K562 (cell line): ENCODE data around the gene PLA2G3. TPM values are rescaled to one million over a fixed set of nuclear protein-coding genes. Genes with fewer than 3 reads are reported as not detected.
A peak's percentile ranks its signal among the peaks of the same experiment; 100 is the strongest.

ENCODE experiments used
- ATAC-seq: fragments of 200-7000 bp; cut with Tn5 transposase; 3 replicates; pipeline ENCODE4 v1.9.1; 2020; ENCODE audit warnings: moderate library complexity
- BruUV-seq: library from RNA; stranded (reverse); fragments of 400-500 nt; replicated peaks from 2 replicates; lab custom pipeline; 2021; lab: Mats Ljungman, UMichigan
- CTCF ChIA-PET: fragments of 300-600 bp; formaldehyde crosslinking; extraction: SDS; loops from one replicate; lab custom pipeline; 2021; ENCODE audit warnings: low intra/inter-chr PET ratio; lab: Yijun Ruan, JAX
- POLR2A ChIA-PET: fragments of 300-600, 350-650 bp; sonication (Branson Sonifier 250); formaldehyde crosslinking; extraction: SDS; loops from one replicate; lab custom pipeline; 2021; ENCODE audit warnings: antibody characterized with exemption, inconsistent platforms; lab: Yijun Ruan, JAX
- DNase-seq, 4 experiments: peaks; one replicate each; pipeline versions ENCODE4 v3.0.0 to v3.0.0-alpha.2; 2011 to 2018; ENCODE audit warnings: low spot score in 3 of 4, mixed read lengths in 3 of 4; ENCODE audit errors: extremely low read depth in 1 of 4
- FAIRE-seq: peaks from 2 replicates; lab custom pipeline; 2011; peaks lifted over from hg19 to GRCh38; lab: Jason Lieb, UNC
- H2AFZ ChIP-seq: 2 replicates; pipeline ENCODE4 v1.6.0; 2011; ENCODE audit warnings: low read depth, low read length, control low read depth, inconsistent platforms
- H3K27ac ChIP-seq: fragments of 200-600 bp; 3 replicates; pipeline ENCODE4 v1.8.0; 2011; ENCODE audit warnings: low read depth, mild to moderate bottlenecking, control low read depth, inconsistent platforms, low read length, moderate library complexity, mixed read lengths; ENCODE audit errors: extremely low read depth
- H3K27me3 ChIP-seq, 2 experiments: fragments of 300-600 bp in 1 of 2; 2 replicates in 1 of 2; 3 replicates in 1 of 2; pipeline versions ENCODE4 v1.6.0 to v1.8.0; 2011; ENCODE audit warnings: inconsistent platforms in 2 of 2, low read length in 2 of 2, mild to moderate bottlenecking in 1 of 2, mixed read lengths in 1 of 2, moderate library complexity in 1 of 2; ENCODE audit not compliant: control insufficient read depth in 2 of 2, insufficient read depth in 2 of 2
- H3K36me3 ChIP-seq: fragments of 300-600 bp; 3 replicates; pipeline ENCODE4 v1.8.0; 2011; ENCODE audit warnings: mild to moderate bottlenecking, low read length, inconsistent platforms; ENCODE audit not compliant: control insufficient read depth, insufficient read depth
- H3K4me1 ChIP-seq, 2 experiments: fragments of 200-600 bp in 1 of 2; replicated peaks in 1 of 2; 2 replicates in 1 of 2; 3 replicates in 1 of 2; pipeline versions ENCODE4 v1.5.1 to v1.8.0; 2011; ENCODE audit warnings: inconsistent platforms in 2 of 2, low read length in 2 of 2, mild to moderate bottlenecking in 1 of 2, mixed read lengths in 1 of 2, moderate library complexity in 1 of 2; ENCODE audit not compliant: control insufficient read depth in 2 of 2, insufficient read depth in 2 of 2
- H3K4me2 ChIP-seq: 2 replicates; pipeline ENCODE4 v1.6.1; 2011; ENCODE audit warnings: low read length, control low read depth, inconsistent platforms, mixed read lengths; ENCODE audit not compliant: insufficient read depth
- H3K4me3 ChIP-seq: fragments of 200-600 bp; sonication (generic), shearing (Covaris generic); 2 replicates; pipeline ENCODE4 v1.5.1; 2016; ENCODE audit warnings: control low read depth, inconsistent platforms
- H3K79me2 ChIP-seq: fragments of 200-600 bp; 3 replicates; pipeline ENCODE4 v1.8.0; 2011; ENCODE audit warnings: low read length, inconsistent platforms; ENCODE audit not compliant: control insufficient read depth, insufficient read depth
- H3K9ac ChIP-seq, 2 experiments: 2 replicates each; pipeline versions ENCODE4 v1.6.0 to v1.6.1; 2011; ENCODE audit warnings: low read depth in 2 of 2, low read length in 2 of 2, control low read depth in 1 of 2, inconsistent platforms in 1 of 2, mild to moderate bottlenecking in 1 of 2, mixed read lengths in 1 of 2; ENCODE audit not compliant: insufficient read depth in 1 of 2
- H3K9me1 ChIP-seq: one replicate; pipeline ENCODE4 v1.6.0; 2011; ENCODE audit warnings: inconsistent platforms, mild to moderate bottlenecking, low read length, moderate library complexity; ENCODE audit not compliant: control insufficient read depth, insufficient read depth
- H3K9me3 ChIP-seq: replicated peaks from 2 replicates; pipeline ENCODE4 v1.5.1; 2011; ENCODE audit warnings: low read depth, low read length, inconsistent platforms; ENCODE audit not compliant: control insufficient read depth, insufficient read depth
- H4K20me1 ChIP-seq: replicated peaks from 2 replicates; pipeline ENCODE4 v1.6.1; 2011; ENCODE audit warnings: low read length, inconsistent platforms, mixed read lengths; ENCODE audit not compliant: control insufficient read depth, insufficient read depth
- BMI1 ChIP-seq: fragments of 150-350 bp; IDR thresholded peaks from 2 replicates; pipeline ENCODE4 v1.6.1; 2014; ENCODE audit warnings: low read length
- BRF2 ChIP-seq: IDR thresholded peaks from 3 replicates; pipeline ENCODE4 v1.6.1; 2011; ENCODE audit warnings: borderline replicate concordance, mild to moderate bottlenecking; ENCODE audit not compliant: insufficient read length, insufficient read depth
- HDGF ChIP-seq: fragments of 450-650 bp; IDR thresholded peaks from 2 replicates; pipeline ENCODE4 v1.6.1; 2016
- JUN ChIP-seq, 2 experiments: sonication (generic) in 1 of 2; formaldehyde crosslinking in 1 of 2; IDR thresholded peaks; 2 replicates each; pipeline versions ENCODE4 v1.6.1 to v1.8.0; 2012 to 2022; ENCODE audit warnings: borderline replicate concordance in 2 of 2, mild to moderate bottlenecking in 2 of 2, improper control_type of control experiment in 1 of 2, low read depth in 1 of 2, low read length in 1 of 2, missing genetic modification reagents in 1 of 2
- MTA2 ChIP-seq: fragments of 450-650 bp; IDR thresholded peaks from 2 replicates; pipeline ENCODE4 v1.6.1; 2016; ENCODE audit warnings: low read depth
- POLR2A ChIP-seq: fragments of 450-650 bp; conservative IDR thresholded peaks from 2 replicates; pipeline ENCODE4 v1.6.1; 2016
- SP1 ChIP-seq: sonication (generic); formaldehyde crosslinking; IDR thresholded peaks from 2 replicates; pipeline ENCODE4 v1.8.1; 2022; ENCODE audit warnings: mild to moderate bottlenecking, missing genetic modification reagents
- TGIF2 ChIP-seq: sonication (generic); formaldehyde crosslinking; IDR thresholded peaks from 2 replicates; pipeline ENCODE4 v1.8.1; 2022; ENCODE audit warnings: mild to moderate bottlenecking, missing genetic modification reagents, moderate library complexity
- TSHZ1 ChIP-seq: fragments of 250-450 bp; sonication (Bioruptor Pico); IDR thresholded peaks from 2 replicates; pipeline ENCODE4 v1.4.0; 2020; ENCODE audit warnings: mild to moderate bottlenecking, moderate library complexity
- ZKSCAN1 ChIP-seq: fragments of 150-350 bp; IDR thresholded peaks from 2 replicates; pipeline ENCODE4 v1.6.1; 2016; ENCODE audit warnings: low read depth, low read length
- WGBS: fragments of 100-300 bp; shearing (Covaris generic); methylation state at CpG from one replicate; pipeline ENCODE4 v1.1.6; 2016; ENCODE audit warnings: low coverage, mixed read lengths; ENCODE audit not compliant: insufficient coverage; ENCODE audit errors: missing lambda C conversion rate; 5-methylcytosine and 5-hydroxymethylcytosine counted together
- in situ Hi-C: fragments of 300-500 bp; cut with MboI; formaldehyde crosslinking; loops from 4 replicates; pipeline ENCODE4 v1.15.0; 2018; ENCODE audit warnings: inconsistent platforms, mixed read lengths
- intact Hi-C: fragments of 100-400 bp; cut with micrococcal nuclease; formaldehyde crosslinking; loops from 2 replicates; pipeline ENCODE4 v1.14.2; 2022
- polyA plus RNA-seq, 8 experiments: library from polyadenylated mRNA; depleted of rRNA in 4 of 8; stranded (reverse) in 5 of 8; unstranded in 3 of 8; fragments of >200 nt; fragmentation: Nextera tagmentation in 2 of 8; fragmentation: Illumina TruSeq in 1 of 8; extraction: Ambion mirVana in 2 of 8; extraction: Trizol in 1 of 8; gene quantifications; 2 replicates each; pipeline versions ENCODE4 v1.2.1 to v1.2.3, GENCODE V29; 2011 to 2014; ENCODE audit warnings: inconsistent platforms in 1 of 8, missing spikeins in 1 of 8
- total RNA-seq, 7 experiments: library from RNA; depleted of rRNA in 6 of 7; stranded (reverse); fragments of >200 nt in 6 of 7; fragmentation: Illumina TruSeq in 2 of 7; extraction: Trizol in 2 of 7; gene quantifications; 2 replicates each; pipeline versions ENCODE4 v1.2.1 to v1.2.3, GENCODE V29; 2011 to 2021; ENCODE audit warnings: low replicate concordance in 1 of 7
- TF ChIP-seq, protein P1 (sequence below): fragments of 200-800 bp; sonication (Bioruptor generic); IDR thresholded peaks from 2 replicates; pipeline ENCODE4 v1.6.1; 2016; ENCODE audit warnings: missing genetic modification characterization, missing compliant biosample characterization

Gene PLA2G3
- total and polyA plus RNA-seq, 9 of the 15 experiments (the other 6 are each of a cell fraction or from before 2014, with no cell fraction given), result 0.18 to 1.4 (median 0.64) TPM

GRCh38 chr22:31084811-31085492, 55.4 kb downstream of the PLA2G3 start:
- peak overlapping the region; percentile 93 for H3K4me2 ChIP-seq
- H3K9ac ChIP-seq, result peak overlapping the region; percentile 92 to 98
- H3K9me1 ChIP-seq, result peaks cover 5% of the 10 kb centered on the region
- under 1% methylated on average over 31 of the region's 69 CpGs for WGBS
- peaks cover 20% of the 10 kb centered on the region; the same call in 2 of the 3 replicates for H3K36me3 ChIP-seq
- in situ Hi-C loops (loop anchor here (5.0 to 10.0 kb wide), 2 partner anchors 133 to 320 kb away; no protein-coding TSS in a partner anchor), intact Hi-C loops (loop anchor here (2.0 kb wide), 2 partner anchors 116 to 136 kb away; partner anchors contain the start of genes MORC2 and TUG1)
- no peaks in the 10 kb centered on the region for H4K20me1 ChIP-seq
- H3K27me3 ChIP-seq, result no peaks in the 10 kb centered on the region
- ChIA-PET CTCF (interaction anchor here (0.7 to 4.0 kb wide), 3 partner anchors 20 to 137 kb away, joined by 3 to 21 read pairs (median 4); partner anchors contain the start of gene TUG1), POLR2A (interaction anchor here (0.6 to 2.9 kb wide), 10 partner anchors 11 to 238 kb away, joined by 3 to 18 read pairs (median 4); partner anchors contain the start of gene SELENOM)
- peak overlapping the region; percentile 66 for H3K4me3 ChIP-seq
- H3K27ac ChIP-seq, result peak overlapping the region; percentile 98
- ATAC-seq (peak; percentile 85), DNase-seq (peak; percentile 76 to 89 (median 84)), FAIRE-seq (peak; percentile 44)
- BruUV-seq, result no TSS peak
- no peaks in the 10 kb centered on the region for H3K9me3 ChIP-seq
- peaks cover 36 to 78% of the 10 kb centered on the region in 2 experiments for H3K4me1 ChIP-seq
- peaks cover 22% of the 10 kb centered on the region for H3K79me2 ChIP-seq
- H2AFZ ChIP-seq, result peak overlapping the region; percentile 94
- TF ChIP-seq, protein P1, sequence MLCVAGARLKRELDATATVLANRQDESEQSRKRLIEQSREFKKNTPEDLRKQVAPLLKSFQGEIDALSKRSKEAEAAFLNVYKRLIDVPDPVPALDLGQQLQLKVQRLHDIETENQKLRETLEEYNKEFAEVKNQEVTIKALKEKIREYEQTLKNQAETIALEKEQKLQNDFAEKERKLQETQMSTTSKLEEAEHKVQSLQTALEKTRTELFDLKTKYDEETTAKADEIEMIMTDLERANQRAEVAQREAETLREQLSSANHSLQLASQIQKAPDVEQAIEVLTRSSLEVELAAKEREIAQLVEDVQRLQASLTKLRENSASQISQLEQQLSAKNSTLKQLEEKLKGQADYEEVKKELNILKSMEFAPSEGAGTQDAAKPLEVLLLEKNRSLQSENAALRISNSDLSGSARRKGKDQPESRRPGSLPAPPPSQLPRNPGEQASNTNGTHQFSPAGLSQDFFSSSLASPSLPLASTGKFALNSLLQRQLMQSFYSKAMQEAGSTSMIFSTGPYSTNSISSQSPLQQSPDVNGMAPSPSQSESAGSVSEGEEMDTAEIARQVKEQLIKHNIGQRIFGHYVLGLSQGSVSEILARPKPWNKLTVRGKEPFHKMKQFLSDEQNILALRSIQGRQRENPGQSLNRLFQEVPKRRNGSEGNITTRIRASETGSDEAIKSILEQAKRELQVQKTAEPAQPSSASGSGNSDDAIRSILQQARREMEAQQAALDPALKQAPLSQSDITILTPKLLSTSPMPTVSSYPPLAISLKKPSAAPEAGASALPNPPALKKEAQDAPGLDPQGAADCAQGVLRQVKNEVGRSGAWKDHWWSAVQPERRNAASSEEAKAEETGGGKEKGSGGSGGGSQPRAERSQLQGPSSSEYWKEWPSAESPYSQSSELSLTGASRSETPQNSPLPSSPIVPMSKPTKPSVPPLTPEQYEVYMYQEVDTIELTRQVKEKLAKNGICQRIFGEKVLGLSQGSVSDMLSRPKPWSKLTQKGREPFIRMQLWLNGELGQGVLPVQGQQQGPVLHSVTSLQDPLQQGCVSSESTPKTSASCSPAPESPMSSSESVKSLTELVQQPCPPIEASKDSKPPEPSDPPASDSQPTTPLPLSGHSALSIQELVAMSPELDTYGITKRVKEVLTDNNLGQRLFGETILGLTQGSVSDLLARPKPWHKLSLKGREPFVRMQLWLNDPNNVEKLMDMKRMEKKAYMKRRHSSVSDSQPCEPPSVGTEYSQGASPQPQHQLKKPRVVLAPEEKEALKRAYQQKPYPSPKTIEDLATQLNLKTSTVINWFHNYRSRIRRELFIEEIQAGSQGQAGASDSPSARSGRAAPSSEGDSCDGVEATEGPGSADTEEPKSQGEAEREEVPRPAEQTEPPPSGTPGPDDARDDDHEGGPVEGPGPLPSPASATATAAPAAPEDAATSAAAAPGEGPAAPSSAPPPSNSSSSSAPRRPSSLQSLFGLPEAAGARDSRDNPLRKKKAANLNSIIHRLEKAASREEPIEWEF (CRISPR knock-in tag), result no peak
- TF ChIP-seq MTA2 (no peak), JUN (IDR thresholded peaks at IDR 0.05; ENCODE audit: borderline replicate concordance, low read depth, low read length) (no peak), JUN (CRISPR knock-in tag; IDR thresholded peaks at IDR 0.05; ENCODE audit: borderline replicate concordance) (no peak), HDGF (no peak), BMI1 (no peak), ZKSCAN1 (no peak), TGIF2 (CRISPR knock-in tag) (no peak), SP1 (CRISPR knock-in tag) (no peak), TSHZ1 (CRISPR knock-in tag) (no peak), POLR2A (peak; percentile 82), BRF2 (no peak)
